ENCODE data around the gene DLST.
"Not testable (repeated sequence)": the region's sequence is repeated elsewhere in the genome, so short reads cannot be mapped to it uniquely, and the experiment has no call there.

The DLST gene

GRCh38 chr14:74919421-74920165 is 37.9 kb downstream of the DLST start:
- no peak for DNase-seq

DNA sequence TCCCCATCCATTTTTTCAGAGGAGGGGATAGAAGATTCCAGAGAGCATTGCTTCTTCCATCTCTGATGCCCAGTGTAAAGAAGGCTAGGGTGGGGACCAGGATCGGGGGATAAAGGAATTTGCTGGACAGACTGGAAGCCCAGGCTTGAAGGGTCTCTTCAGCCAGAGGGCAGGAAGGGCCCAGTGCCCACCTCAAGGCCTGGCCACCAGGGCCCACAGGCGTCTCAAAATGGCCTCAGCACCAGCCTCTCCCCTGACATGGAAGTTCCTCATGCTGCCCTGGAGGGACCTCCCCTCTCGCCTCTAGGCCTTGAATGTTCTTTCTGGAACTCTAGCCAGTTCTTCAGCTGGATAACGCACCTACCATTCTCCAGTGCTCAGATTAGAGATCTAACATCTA is 38.6 kb downstream of the DLST start:
- no peak for DNase-seq

DNA sequence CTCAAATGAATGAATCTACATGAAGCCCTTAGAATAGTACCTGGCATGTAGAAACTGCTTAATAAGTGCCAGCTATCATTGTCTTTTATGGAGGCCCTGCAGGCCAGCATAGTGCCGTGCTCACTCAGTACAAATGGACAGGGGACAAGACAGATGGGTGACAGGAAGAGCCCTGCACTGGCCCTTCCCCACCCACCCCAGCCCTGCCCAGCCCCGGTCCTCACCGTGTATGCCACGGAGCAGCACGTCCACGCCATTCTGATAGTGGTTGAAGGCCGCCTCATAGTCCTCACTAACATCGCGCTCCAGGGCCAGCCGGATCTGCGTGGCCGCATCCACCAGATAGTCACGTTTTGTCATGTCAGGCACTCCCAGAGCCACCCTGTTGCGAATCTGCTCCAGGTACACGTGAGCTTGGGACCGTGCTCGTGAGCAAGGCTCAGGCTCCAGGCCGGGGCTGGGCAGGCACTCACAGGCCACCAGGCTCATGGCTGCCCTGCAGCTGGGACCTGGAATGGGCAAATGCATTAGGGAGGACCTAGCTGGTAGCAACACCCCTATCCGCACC is 39.4 kb downstream of the DLST start:
- no peak for DNase-seq

DNA sequence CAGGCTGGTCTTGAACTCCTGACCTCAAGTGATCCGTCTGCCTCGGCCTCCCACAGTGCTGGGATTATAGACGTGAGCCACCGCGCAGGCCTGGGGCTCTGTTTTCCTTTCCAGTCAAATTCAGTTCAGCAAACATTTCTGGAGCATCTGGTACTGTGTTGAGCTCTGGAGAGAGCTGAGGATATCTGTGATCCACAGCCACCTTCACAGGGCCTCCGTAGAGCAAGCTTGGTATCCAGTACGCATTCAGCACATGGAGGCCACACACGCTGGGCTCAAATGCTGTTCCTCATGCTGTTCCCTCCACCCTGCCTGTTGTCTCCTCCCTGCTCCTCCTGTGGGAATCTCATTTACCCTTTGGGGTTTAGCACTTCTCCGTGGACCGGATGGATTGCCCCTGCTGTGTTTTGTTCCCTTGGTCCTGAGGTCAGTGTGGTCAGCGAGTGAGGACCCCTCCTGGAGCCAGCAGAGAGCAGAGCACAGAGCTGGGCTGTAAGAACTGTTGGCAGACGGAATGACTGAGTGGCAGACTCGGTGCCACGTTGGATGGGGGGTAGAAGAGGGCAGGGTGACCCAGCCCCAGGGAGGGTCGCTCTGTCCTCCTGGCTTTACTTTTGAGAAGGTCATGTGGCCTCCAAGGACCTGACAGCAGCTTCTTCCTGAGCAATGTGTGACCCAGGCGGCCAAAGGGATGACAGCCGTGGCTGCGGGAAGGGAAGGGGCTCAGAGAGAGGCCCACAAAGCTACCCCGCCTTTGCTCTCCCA is 40.5 kb downstream of the DLST start:
- DNase-seq, result no peak

- peak; percentile 77 for DNase-seq
These were observed 41.2 kb downstream of the DLST start, which contains the start of gene RPS6KL1 for GRCh38 chr14:74922752-74923401. TSS of gene RPS6KL1 (minus strand) at chr14:74923260. CDS start at chr14:74921541, 1,719 bp downstream.

- no peak for DNase-seq
These were observed 42.3 kb downstream of the DLST start for GRCh38 chr14:74924061-74924460.

DNA sequence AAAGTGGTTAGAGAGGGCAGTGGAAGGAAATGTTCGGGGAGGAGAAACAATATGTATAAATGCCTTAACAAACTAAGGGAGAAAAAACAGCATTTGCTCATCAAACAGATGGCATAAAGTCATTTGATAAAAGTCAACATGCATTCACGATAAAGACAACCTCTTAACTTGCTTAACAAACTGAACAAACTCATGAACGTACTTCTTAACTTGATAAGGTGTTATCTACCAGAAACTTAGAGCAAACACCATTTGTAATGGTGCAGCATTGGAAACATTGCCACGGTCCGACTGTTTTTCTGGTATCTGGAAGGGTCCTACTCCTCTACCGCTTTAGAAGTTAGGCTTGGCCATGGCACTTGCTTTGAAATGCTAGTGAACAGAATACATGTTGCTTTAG is 45.5 kb downstream of the DLST start:
- DNase-seq, result no peak

GRCh38 chr14:74929242-74929641 is 47.5 kb downstream of the DLST start:
- no peak for DNase-seq

- not testable (repeated sequence) for DNase-seq
These were observed 50.0 kb downstream of the DLST start for GRCh38 chr14:74931744-74932143.

DNA sequence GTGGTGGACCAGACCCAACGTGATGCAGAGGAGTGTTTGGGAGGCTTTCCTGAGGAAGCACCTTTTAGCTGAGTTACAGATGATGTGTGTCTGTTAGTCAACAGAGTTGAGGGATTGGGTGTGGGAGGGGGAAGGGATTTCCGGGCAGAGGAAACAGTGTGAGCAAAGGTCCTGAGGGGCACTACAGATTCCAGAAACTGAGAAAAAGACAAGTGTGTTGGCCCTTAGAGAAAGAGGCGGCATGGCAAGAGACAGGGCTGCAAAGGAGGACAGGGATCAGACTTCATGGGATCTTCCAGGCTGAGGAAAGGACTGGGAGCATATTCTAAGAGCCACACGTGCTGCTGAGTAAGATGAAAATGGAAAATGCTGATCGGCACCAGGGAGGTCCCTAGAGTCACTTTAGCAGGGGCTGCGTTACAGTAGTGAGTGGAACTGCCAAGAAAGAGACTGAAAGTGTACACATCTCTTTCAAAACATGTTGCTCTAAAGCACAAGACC is 50.7 kb downstream of the DLST start:
- DNase-seq, result no peak

GRCh38 chr14:74932936-74933335 is 51.2 kb downstream of the DLST start:
- not testable (repeated sequence) for DNase-seq

DNA sequence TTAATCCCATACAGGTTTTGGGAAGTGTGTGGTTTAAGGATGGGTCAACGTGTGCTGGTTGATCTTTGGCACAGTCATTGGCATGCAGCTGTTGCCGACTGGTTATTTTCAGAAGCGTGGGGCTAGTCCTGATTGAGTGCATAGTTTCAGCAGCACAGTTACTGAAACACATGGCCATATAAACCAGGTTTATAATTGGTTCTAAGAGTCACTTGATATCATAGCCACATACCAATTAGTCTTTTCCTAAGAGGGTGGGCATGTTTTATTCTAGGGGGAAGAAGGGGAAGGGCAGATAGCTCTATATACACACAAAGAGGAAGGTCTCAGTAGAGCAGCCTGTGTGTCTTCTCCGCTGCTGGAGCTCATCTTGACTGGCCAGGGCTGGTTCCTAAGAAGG is 52.3 kb downstream of the DLST start:
- DNase-seq, result no peak

DNA sequence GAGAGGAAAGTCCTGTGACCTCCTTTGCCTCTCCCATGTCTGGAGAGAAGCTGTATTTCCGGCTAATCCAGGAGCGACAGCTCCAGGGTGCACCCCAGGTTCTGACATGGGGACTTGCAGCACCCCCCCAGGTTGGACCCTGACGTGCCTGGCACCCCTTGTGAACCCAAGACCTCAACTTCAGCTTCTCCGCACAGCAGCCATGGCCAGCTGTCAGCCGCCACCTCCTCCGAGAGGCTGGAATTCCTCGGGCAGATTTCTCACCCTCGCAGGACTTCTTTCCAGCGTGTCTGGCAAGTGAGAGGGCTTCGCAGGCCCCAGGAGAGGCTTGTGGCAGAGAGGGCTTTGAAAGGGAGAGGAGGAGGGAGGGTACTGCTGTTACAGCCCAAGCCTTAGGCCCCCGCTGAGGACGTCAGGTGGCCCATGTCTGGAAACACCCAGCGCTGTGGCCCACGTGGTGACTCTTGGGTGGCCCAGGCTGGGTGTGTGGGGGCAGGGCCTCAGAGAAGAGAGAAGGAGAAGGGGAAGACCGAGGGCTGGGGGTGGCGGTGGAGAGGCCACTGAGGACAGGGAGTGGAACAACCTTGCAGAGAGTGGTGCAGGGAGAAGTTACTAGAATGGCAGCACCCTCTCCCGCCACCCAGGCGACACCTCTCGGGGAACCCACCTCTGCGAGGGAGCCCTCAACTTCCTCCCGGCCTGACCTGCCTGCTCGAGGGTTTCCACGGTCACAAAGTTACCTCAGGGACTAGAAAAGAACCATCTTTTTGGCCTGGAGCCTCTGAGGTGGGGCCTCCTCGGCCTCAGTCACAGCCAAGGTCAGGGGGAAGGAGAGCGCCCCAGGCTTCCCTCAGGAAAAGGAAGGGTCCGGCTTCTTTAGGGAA is 53.0 kb downstream of the DLST start:
- DNase-seq, result no peak

GRCh38 chr14:74935360-74935680 is 53.6 kb downstream of the DLST start:
- no peak for DNase-seq

DNA sequence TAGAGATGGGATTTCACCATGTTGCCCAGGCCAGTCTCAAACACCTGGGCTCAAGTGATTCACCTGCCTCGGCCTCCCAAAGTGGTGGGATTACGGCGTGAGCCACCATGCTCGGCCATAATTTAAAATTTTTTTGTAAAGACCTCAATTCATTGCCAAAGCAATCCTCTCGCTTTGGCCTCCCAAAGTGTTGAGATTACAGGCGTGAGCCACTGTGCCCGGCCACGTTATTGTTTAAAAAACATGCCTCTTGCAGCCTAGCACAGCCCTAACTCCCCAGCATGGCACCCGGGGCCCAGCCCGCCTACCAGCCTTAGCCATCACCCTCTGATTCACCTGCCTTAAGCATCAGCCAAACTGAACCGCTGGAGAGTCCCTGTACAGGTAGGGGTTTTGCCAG is 54.4 kb downstream of the DLST start:
- no peak for DNase-seq

DNA sequence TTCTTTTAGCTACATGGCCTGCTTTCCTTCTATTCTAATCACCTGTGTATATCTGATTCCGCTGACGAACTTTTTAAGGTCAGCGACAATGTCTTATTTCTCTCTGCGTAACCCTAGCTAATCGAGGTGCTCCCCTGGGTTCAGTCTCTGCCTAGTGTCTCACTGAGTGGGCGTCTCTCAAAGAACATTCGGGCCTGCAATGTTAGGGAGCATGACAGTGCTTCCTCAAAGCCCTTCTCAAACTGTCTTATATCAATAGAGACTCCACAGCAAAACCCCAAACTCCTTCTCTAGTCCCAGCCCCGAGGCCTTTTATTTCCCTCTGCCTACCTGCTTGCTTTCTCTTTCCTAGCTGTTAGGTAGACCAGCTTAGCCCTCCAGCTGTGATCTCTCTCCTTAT is 55.0 kb downstream of the DLST start:
- DNase-seq, result no peak

DNA sequence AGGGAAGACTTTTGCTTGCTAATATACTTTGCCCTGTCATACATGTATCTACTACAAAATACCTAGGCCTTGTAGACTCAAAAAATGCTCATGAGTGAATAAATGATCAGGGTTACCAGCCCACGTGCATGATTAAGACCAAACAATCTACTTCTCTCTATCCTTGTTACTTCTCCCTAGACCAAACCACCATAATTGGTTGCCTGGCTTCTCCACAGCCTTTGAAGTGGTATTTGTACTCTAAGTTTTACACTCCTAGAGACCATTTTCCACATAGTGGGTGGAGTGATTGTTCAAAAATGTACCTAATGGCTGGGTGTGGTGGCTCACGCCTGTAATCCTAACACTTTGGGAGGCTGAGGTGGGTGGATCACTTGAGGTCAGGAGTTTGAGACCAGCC is 55.5 kb downstream of the DLST start:
- DNase-seq, result no peak

DNA sequence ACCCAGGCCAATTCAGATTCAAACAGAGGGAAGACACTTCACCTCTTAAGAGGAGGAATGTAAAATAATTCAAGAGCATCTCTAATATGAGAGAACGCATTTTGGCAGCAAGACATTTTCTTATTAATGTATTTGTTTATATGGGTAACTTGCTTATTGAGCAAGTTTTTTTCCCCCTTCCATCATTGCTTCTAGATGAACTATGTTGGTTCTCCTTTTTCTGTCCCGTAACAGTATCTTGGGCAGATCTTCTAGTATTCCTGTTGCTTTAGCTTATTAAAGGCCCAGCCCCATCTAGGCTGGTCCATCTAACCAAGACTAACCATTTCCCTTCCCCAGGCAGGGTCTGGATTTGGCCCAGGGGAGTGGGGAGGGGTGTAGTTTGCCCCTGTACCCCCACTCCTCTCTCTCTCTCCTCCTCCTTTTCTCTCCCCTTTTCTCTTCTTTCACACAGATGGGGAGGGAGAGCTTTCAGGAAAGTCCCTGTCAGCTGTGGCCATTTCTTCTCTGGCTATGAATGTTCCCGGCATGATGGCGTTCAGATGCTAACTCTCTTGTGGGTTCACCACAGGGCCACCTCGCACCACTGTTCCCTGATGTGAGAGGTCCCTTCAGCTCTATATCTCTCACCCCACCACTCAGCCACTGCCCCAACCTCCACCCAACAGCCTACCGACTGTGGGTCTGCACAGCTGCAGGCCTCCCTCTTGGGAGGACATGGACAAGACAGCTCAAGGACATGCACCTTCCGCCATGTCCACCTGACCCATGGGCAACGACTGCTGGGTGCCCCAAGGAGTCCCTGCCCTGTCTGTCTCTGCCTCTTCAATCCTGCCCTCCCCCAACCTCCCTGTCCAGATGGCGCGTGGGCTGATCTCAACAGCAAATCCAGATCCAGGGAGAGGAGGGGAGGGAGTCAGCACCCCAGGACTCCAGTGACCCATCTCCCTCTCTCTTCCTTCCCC is 57.1 kb downstream of the DLST start:
- DNase-seq, result no peak

DNA sequence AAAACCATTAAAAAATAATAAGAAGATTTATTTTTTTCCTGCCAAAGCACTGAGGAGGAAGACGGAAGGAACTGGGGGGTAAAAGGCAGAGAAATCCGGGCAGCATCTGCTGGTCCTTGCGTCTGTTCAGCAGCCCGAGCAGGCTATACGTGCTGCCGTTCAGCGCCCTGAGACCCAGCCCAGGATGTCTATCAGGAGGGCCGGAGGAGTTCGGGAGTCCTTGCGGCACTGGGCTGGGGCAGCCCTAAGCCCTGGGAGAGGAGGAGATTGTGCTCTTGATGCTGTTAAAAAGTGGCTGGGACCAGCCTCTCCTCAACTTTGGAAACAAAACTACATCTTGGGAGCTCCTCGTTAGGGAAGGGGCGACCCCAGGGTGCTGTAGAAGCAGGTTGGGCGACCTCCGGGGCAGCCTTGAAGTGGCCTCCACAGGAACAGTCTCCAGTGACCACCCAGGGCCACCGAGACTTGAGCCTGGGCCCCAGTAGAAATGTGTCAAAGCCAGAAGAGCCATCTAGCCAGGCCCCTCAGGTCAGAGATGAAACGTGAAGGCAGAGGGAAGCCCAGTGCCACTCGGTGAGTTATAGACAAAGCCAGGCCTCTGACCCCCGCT is 59.3 kb downstream of the DLST start:
- no peak for DNase-seq

GRCh38 chr14:74941676-74942097 is 60.0 kb downstream of the DLST start:
- peak; percentile 61 for DNase-seq

DNA sequence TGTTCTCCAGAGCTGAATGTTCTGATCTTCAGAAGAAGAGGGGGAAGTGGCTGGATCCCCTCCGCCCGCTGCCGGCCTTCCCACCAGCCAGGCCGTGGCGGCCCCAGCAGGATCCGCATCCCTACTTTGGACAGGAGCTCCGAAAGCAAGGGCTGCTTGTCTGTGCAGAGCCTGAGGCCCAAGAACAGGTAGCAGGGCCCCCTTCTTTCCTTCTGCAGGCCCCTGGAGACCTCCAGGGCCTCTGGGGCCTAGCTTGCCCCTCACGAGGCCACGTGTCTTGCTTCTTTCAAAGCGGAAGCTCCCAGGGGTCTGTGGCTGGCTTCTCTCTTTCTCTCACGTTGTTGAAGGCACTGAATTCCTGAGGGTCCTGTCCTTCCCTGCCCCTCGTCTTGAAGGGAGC is 60.5 kb downstream of the DLST start:
- no peak for DNase-seq

Measured in stimulated activated CD4-positive, alpha-beta T cell treated with anti-CD3 and anti-CD28 coated beads, Interleukin-4, amount 100 ng/mL, for 24 hours (primary cell).